NCI-H345 (cell line): ENCODE data around the gene RALY.

Experiments
- DNase-seq: peaks from one replicate; lab custom pipeline; 2025; lab: John Stamatoyannopoulos, UW

Gene RALY

GRCh38 chr20:33993576-33994221, at the start of gene RALY:
Gene RALY (plus strand): TSS chr20:33993911. CDS start chr20:34072075, 78,164 bp downstream.
- DNase-seq = no peak

GRCh38 chr20:33944914-33945313, 48.8 kb upstream of the RALY start:
- no peak for DNase-seq

- DNase-seq = no peak
Observed at GRCh38 chr20:33945391-33946081, 48.2 kb upstream of the RALY start.

- no peak for DNase-seq
Observed at GRCh38 chr20:33947709-33948295, 45.9 kb upstream of the RALY start.

GRCh38 chr20:33948480-33948879, 45.2 kb upstream of the RALY start:
- no peak for DNase-seq

GRCh38 chr20:33951171-33951570, 42.5 kb upstream of the RALY start:
- no peak for DNase-seq

GRCh38 chr20:33954504-33954903, 39.2 kb upstream of the RALY start:
- DNase-seq = no peak

- DNase-seq = no peak
Observed at GRCh38 chr20:33963751-33964150, 30.0 kb upstream of the RALY start.

GRCh38 chr20:33964441-33964840, 29.3 kb upstream of the RALY start:
- DNase-seq = no peak

- DNase-seq = no peak
Observed at GRCh38 chr20:33967126-33967525, 26.6 kb upstream of the RALY start.

- DNase-seq = no peak
Observed at GRCh38 chr20:33969563-33969962, 24.1 kb upstream of the RALY start.

GRCh38 chr20:33970229-33970628, 23.5 kb upstream of the RALY start:
- DNase-seq = no peak

- DNase-seq = no peak
Observed at GRCh38 chr20:33971147-33971975, 22.4 kb upstream of the RALY start.

- DNase-seq = no peak
Observed at GRCh38 chr20:33976959-33977358, 16.8 kb upstream of the RALY start.

GRCh38 chr20:33977535-33977934, 16.2 kb upstream of the RALY start:
- DNase-seq = no peak

- no peak for DNase-seq
Observed at GRCh38 chr20:33979094-33979493, 14.6 kb upstream of the RALY start.

GRCh38 chr20:33981347-33981746, 12.4 kb upstream of the RALY start:
- DNase-seq = no peak

- no peak for DNase-seq
Observed at GRCh38 chr20:33981964-33982363, 11.7 kb upstream of the RALY start.

GRCh38 chr20:33983371-33983770, 10.3 kb upstream of the RALY start:
- no peak for DNase-seq

- DNase-seq = no peak
Observed at GRCh38 chr20:33984182-33984719, 9.5 kb upstream of the RALY start.

- no peak for DNase-seq
Observed at GRCh38 chr20:33985280-33985679, 8.4 kb upstream of the RALY start.

GRCh38 chr20:33985830-33986229, 7.9 kb upstream of the RALY start:
- DNase-seq = no peak
